ENCODE measurements around the gene VILL.
"Not testable (repeated sequence)": the region's sequence is repeated elsewhere in the genome, so short reads cannot be mapped to it uniquely, and the experiment has no call there.

The VILL gene

GRCh38 chr3:38031022-38031994, 40.7 kb downstream of the VILL start:
- TF ChIP-seq CTCF (IDR thresholded peaks at IDR 0.05; ENCODE audit: extremely low read depth, insufficient read depth, missing control alignments): no peak
- no peak for DNase-seq (ENCODE audit: low spot score)
- in situ Hi-C loops (cut with MboI; ENCODE audit: low pct_unique_long_range_greater_than_20kb, low sequenced_read_pairs, unreplicated experiment): no loop called here

- in situ Hi-C loops (cut with MboI; ENCODE audit: low pct_unique_long_range_greater_than_20kb, low sequenced_read_pairs, unreplicated experiment): no loop called here
- TF ChIP-seq CTCF (IDR thresholded peaks at IDR 0.05; ENCODE audit: extremely low read depth, insufficient read depth, missing control alignments): no peak
- DNase-seq (ENCODE audit: low spot score): no peak
Measured at GRCh38 chr3:38032328-38032865, 41.8 kb downstream of the VILL start.

- in situ Hi-C loops (cut with MboI; ENCODE audit: low pct_unique_long_range_greater_than_20kb, low sequenced_read_pairs, unreplicated experiment); DNase-seq (ENCODE audit: low spot score): not testable (repeated sequence)
Measured at GRCh38 chr3:38033586-38033985, 43.0 kb downstream of the VILL start.

- in situ Hi-C loops (cut with MboI; ENCODE audit: low pct_unique_long_range_greater_than_20kb, low sequenced_read_pairs, unreplicated experiment): not testable (repeated sequence)
Measured at GRCh38 chr3:38034335-38034734, 43.7 kb downstream of the VILL start.

GRCh38 chr3:38036286-38036685, 45.7 kb downstream of the VILL start:
- DNase-seq (ENCODE audit: low spot score): no peak
- TF ChIP-seq CTCF (IDR thresholded peaks at IDR 0.05; ENCODE audit: extremely low read depth, insufficient read depth, missing control alignments): no peak
- in situ Hi-C loops (cut with MboI; ENCODE audit: low pct_unique_long_range_greater_than_20kb, low sequenced_read_pairs, unreplicated experiment): no loop called here

More at GRCh38 chr3:38034335-38034734, 43.7 kb downstream of the VILL start:
- not testable (repeated sequence) for DNase-seq (ENCODE audit: low spot score)

GRCh38 chr3:38036906-38037305, 46.3 kb downstream of the VILL start:
- in situ Hi-C loops (cut with MboI; ENCODE audit: low pct_unique_long_range_greater_than_20kb, low sequenced_read_pairs, unreplicated experiment): no loop called here
- TF ChIP-seq CTCF (IDR thresholded peaks at IDR 0.05; ENCODE audit: extremely low read depth, insufficient read depth, missing control alignments): no peak
- DNase-seq (ENCODE audit: low spot score): no peak

- no peak for TF ChIP-seq CTCF (IDR thresholded peaks at IDR 0.05; ENCODE audit: extremely low read depth, insufficient read depth, missing control alignments)
- in situ Hi-C loops (cut with MboI; ENCODE audit: low pct_unique_long_range_greater_than_20kb, low sequenced_read_pairs, unreplicated experiment): no loop called here
- DNase-seq (ENCODE audit: low spot score): no peak
Measured at GRCh38 chr3:38038447-38038911, 47.9 kb downstream of the VILL start.

All from GM13977 (cell line).